Activated CD4-positive, alpha-beta memory T cell treated with anti-CD3 and anti-CD28 coated beads, Interleukin-2, amount 10 ng/mL, durations not matched to agents 7 days and 5 days (primary cell): ENCODE data around the gene SIRT3. TPM values are rescaled to one million over a fixed set of nuclear protein-coding genes. Genes with fewer than 3 reads are reported as not detected.

Experiments used
- CTCF ChIA-PET: fragments of 350-600 bp; sonication (Branson Sonifier 250); formaldehyde crosslinking; loops from one replicate; lab custom pipeline; 2021; ENCODE audit warnings: antibody characterized with exemption, inconsistent platforms; lab: Charles Lee
- POLR2A ChIA-PET: fragments of 350-600 bp; sonication (Branson Sonifier 250); formaldehyde crosslinking; loops from one replicate; lab custom pipeline; 2021; ENCODE audit warnings: antibody characterized with exemption; lab: Charles Lee
- DNase-seq: peaks from one replicate; pipeline ENCODE4 v3.0.0-alpha.2; 2020
- H3K27ac Mint-ChIP-seq: one replicate; pipeline ENCODE4 v1.8.0; 2021; ENCODE audit warnings: mild to moderate bottlenecking, mixed read lengths
- H3K27me3 Mint-ChIP-seq: one replicate; pipeline ENCODE4 v1.8.0; 2021; ENCODE audit warnings: mixed read lengths
- H3K36me3 Mint-ChIP-seq: one replicate; pipeline ENCODE4 v1.8.0; 2021; ENCODE audit warnings: low read depth, mixed read lengths
- H3K4me1 Mint-ChIP-seq: one replicate; pipeline ENCODE4 v1.8.0; 2021; ENCODE audit warnings: mixed read lengths
- H3K4me3 Mint-ChIP-seq: one replicate; pipeline ENCODE4 v1.8.0; 2021; ENCODE audit warnings: mild to moderate bottlenecking, mixed read lengths
- H3K9me3 Mint-ChIP-seq: one replicate; pipeline ENCODE4 v1.8.0; 2021; ENCODE audit warnings: mixed read lengths
- total RNA-seq, 2 experiments: library from RNA; stranded (reverse); gene quantifications; one replicate each; pipeline ENCODE4 v1.2.3, GENCODE V29; 2021

The SIRT3 gene
- total RNA-seq, 2 experiments from 2014 or later: 11.6 to 16.3 TPM

DNA sequence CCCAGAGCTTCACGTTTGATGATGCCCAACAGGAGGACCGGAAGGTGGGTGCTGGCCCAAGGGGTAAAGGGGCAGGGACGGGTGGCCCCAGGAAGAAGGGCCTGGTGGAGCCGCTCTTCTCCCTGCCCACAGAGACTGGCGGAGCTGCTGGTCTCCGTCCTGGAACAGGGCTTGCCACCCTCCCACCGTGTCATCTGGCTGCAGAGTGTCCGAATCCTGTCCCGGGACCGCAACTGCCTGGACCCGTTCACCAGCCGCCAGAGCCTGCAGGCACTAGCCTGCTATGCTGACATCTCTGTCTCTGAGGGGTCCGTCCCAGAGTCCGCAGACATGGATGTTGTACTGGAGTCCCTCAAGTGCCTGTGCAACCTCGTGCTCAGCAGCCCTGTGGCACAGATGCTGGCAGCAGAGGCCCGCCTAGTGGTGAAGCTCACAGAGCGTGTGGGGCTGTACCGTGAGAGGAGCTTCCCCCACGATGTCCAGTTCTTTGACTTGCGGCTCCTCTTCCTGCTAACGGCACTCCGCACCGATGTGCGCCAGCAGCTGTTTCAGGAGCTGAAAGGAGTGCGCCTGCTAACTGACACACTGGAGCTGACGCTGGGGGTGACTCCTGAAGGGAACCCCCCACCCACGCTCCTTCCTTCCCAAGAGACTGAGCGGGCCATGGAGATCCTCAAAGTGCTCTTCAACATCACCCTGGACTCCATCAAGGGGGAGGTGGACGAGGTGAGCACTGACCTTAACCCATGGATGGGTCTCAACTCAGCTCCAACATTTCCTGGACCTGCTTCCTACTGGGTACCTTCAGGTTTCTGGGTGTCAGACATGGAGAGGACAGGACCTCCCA lies 26.6 kb downstream of the SIRT3 start:
- peak overlapping the region; percentile 100 for H3K27ac Mint-ChIP-seq
- peaks cover 36% of the 10 kb centered on the region for H3K4me1 Mint-ChIP-seq
- peaks cover 69% of the 10 kb centered on the region for H3K36me3 Mint-ChIP-seq
- no peaks in the 10 kb centered on the region for H3K9me3 Mint-ChIP-seq
- H3K27me3 Mint-ChIP-seq: no peaks in the 10 kb centered on the region
- no peak for DNase-seq
- ChIA-PET CTCF (no interaction called here), POLR2A (interaction anchor here (1.0 to 4.4 kb wide), 7 partner anchors 8 to 366 kb away, joined by 4 to 51 read pairs (median 27); partner anchors contain the start of genes PHRF1, PSMD13, PTDSS2 and SIRT3)
- H3K4me3 Mint-ChIP-seq: peak overlapping the region; percentile 96

DNA sequence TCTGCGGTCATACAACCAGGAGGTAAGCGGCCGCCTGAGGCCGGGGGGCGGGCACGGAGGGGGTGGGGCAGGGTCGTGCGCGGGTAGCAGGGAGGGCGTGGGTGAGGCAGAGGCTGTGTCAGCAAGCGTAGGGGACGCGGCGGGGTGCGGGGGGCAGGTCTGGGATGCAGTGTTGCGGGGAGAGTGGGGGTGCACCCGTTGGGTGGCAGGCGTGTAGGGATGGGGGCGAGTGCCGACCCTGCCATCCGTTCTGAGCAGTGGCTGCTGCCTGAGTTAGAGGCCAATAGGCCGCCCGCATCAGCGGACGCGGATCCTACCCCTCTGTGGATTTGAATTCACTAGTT lies 27.3 kb downstream of the SIRT3 start:
- CTCF ChIA-PET: interaction anchor here (2.1 kb wide), 1 partner anchor 153 kb away, joined by 4 read pairs; no protein-coding TSS in a partner anchor
- no peaks in the 10 kb centered on the region for H3K9me3 Mint-ChIP-seq
- POLR2A ChIA-PET: interaction anchor here (1.0 to 4.4 kb wide), 9 partner anchors 9 to 367 kb away, joined by 4 to 51 read pairs (median 19); partner anchors contain the start of genes PHRF1, PSMD13, PTDSS2 and SIGIRR
- peak overlapping the region; percentile 100 for H3K27ac Mint-ChIP-seq
- DNase-seq: no peak
- peaks cover 68% of the 10 kb centered on the region for H3K36me3 Mint-ChIP-seq
- H3K4me1 Mint-ChIP-seq: peaks cover 40% of the 10 kb centered on the region
- H3K27me3 Mint-ChIP-seq: no peaks in the 10 kb centered on the region
- peak overlapping the region; percentile 96 for H3K4me3 Mint-ChIP-seq

DNA sequence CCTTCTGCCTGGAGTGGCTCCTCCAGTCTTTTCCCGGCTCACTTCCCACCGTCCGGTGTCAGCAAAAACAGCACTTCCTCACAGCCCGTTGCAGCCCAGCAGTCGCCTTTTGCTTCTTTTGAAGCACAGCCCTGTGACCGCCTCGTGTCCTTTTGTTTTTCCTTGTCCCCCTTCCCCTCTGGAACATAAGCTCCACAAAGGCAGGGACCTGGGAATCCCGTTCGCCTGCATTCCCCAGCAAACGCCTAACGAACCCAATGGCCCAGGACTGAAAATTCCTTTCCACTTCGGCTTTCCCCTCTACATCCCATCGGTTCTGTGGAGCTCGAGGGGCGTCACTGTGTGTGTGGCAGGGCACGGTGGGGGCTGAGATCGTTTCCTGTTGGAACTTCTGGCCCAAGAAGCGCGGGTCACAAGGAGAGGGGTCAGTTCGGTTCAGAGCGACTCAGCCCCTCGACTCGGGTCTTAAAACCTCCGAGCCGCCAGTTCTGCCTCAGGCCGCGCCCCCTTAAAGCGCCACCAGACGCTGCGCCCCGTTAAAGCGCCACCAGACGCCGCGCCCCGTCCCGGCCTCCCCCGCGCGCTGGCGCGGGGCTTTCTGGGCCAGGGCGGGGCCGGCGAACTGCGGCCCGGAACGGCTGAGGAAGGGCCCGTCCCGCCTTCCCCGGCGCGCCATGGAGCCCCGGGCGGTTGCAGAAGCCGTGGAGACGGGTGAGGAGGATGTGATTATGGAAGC lies 27.8 kb downstream of the SIRT3 start:
- ChIA-PET POLR2A (interaction anchor here (1.0 to 4.4 kb wide), 13 partner anchors 9 to 368 kb away, joined by 3 to 51 read pairs (median 17); partner anchors contain the start of genes PHRF1, PSMD13, PTDSS2 and RNH1), CTCF (interaction anchor here (1.7 to 2.5 kb wide), 3 partner anchors 31 to 208 kb away, joined by 4 to 6 read pairs (median 6); no protein-coding TSS in a partner anchor)
- Mint-ChIP-seq H3K36me3 (peaks cover 68% of the 10 kb centered on the region), H3K27me3 (no peaks in the 10 kb centered on the region), H3K4me1 (peaks cover 45% of the 10 kb centered on the region), H3K4me3 (peak overlapping the region; percentile 96), H3K9me3 (no peaks in the 10 kb centered on the region), H3K27ac (peak overlapping the region; percentile 100)
- peak; percentile 88 for DNase-seq

DNA sequence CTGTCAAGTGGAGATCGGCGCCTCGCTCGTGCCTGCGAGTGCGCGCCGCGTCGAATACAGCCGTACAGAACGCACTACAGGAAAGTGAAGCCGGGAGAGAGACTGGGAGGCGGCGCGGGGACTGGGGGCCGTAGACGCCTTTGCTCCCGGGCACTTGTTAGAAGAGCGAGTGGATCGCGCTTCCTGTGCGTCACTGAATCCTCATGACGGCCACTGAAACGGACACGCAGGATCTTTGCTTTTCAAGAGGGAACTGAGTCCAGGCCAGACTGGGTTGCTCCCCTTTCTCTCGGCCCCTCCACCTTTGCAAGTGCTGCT lies 28.3 kb downstream of the SIRT3 start:
- peak overlapping the region; percentile 100 for H3K27ac Mint-ChIP-seq
- no peaks in the 10 kb centered on the region for H3K9me3 Mint-ChIP-seq
- peak overlapping the region; percentile 96 for H3K4me3 Mint-ChIP-seq
- ChIA-PET POLR2A (interaction anchor here (0.8 to 4.4 kb wide), 25 partner anchors 10 to 486 kb away, joined by 3 to 51 read pairs (median 6); partner anchors contain the start of genes HRAS, IFITM2, IFITM5 and PHRF1), CTCF (interaction anchor here (1.0 to 2.5 kb wide), 11 partner anchors 29 to 311 kb away, joined by 3 to 9 read pairs (median 5); partner anchors contain the start of genes PSMD13, PTDSS2 and RNH1)
- no peak for DNase-seq
- no peaks in the 10 kb centered on the region for H3K27me3 Mint-ChIP-seq
- H3K36me3 Mint-ChIP-seq: peaks cover 65% of the 10 kb centered on the region
- peaks cover 50% of the 10 kb centered on the region for H3K4me1 Mint-ChIP-seq

DNA sequence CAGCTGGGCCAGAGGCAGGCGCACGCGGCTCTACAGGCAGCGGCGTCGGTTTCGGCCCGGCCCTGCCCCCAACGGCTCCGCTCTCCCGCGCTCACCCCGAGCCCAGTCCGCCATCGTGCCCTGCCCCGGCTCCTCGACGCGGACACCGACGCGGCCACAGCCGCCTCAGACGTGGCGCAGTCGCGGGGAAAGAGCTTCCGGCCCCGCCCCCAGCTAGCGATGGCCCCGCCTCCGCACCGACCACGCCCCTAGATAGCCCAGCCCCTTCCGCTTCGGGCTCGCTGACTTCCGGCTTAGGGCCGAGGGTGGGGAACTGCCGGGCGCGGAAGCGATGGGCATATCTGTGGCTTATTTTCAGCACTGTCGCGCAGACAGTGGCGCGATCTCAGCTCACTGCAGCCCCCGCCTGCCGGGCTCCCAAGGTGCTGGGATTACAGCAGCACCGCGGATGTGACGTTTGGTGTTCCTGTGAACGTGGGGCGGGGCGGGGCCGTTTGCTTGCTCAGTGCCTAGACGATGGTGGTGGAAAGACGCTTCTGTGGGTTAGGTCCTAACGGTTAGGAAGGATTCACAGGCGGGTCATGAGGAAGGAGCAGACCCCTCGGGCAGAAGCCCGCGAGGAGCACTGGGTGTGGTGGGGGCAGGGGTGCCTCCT lies 28.8 kb downstream of the SIRT3 start, which contains the start of the genes BET1L and RIC8A:
TSS of gene BET1L (minus strand) at position 192 of the 655 bp plus-strand sequence. CDS start at position 114, 78 bp downstream.
TSS of gene RIC8A (plus strand) at position 501 of the 655 bp plus-strand sequence. CDS start 1,147 bp downstream, outside the sequence.
- Mint-ChIP-seq H3K27me3 (no peaks in the 10 kb centered on the region), H3K9me3 (no peaks in the 10 kb centered on the region), H3K36me3 (peaks cover 60% of the 10 kb centered on the region), H3K27ac (peak within 1 kb of the TSS; percentile 100), H3K4me1 (peaks cover 55% of the 10 kb centered on the region), H3K4me3 (peak within 1 kb of the TSS; percentile 96)
- DNase-seq: peak; percentile 98
- CTCF ChIA-PET: interaction anchor here (0.8 to 2.5 kb wide), 13 partner anchors 9 to 312 kb away, joined by 3 to 9 read pairs (median 5); partner anchors contain the start of genes PSMD13, PTDSS2 and RNH1
- POLR2A ChIA-PET: interaction anchor here (0.8 to 4.4 kb wide), 26 partner anchors 10 to 486 kb away, joined by 3 to 51 read pairs (median 6); partner anchors contain the start of genes HRAS, IFITM2, IFITM5 and PHRF1

DNA sequence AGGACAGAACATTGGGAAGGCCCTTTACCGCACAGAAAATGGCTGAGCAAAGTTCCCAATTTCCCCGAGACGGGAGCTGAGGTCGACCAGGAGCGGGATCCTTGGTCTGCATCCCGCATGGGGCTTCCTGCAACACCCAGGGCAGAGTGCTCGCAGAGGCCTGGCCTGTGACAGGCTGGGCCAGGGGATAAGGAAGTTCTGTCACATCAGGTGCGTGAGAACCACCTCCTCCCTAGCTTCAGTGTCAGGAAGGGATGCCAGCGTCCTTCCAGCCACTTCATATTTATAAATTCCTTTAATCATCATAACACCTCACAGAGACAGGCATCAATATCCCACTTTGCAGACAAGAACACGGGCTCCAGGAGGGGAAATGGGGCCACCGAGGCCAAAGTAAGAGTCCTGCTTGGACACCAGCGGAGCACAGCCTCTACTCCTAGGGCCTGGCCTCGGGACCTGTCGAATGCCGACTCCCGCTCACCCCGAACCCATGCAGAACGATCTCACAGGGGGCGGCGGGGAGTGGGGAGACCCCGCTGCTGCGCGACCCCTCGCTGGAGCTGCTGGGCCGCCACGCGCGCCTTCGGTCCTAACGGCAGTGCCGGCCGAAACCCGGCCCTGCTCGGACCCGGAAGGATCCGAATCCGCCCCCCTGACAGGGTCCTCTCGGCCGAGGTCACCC lies 29.5 kb downstream of the SIRT3 start:
- DNase-seq: peak; percentile 36
- H3K9me3 Mint-ChIP-seq: no peaks in the 10 kb centered on the region
- no peaks in the 10 kb centered on the region for H3K27me3 Mint-ChIP-seq
- H3K4me1 Mint-ChIP-seq: peaks cover 62% of the 10 kb centered on the region
- CTCF ChIA-PET: interaction anchor here (0.8 to 2.5 kb wide), 13 partner anchors 10 to 312 kb away, joined by 3 to 9 read pairs (median 5); partner anchors contain the start of genes PSMD13, PTDSS2 and RNH1
- peak overlapping the region; percentile 96 for H3K4me3 Mint-ChIP-seq
- peak overlapping the region; percentile 100 for H3K27ac Mint-ChIP-seq
- POLR2A ChIA-PET: interaction anchor here (0.6 to 4.4 kb wide), 28 partner anchors 9 to 487 kb away, joined by 3 to 51 read pairs (median 5); partner anchors contain the start of genes HRAS, IFITM2, IFITM5 and PHRF1
- peaks cover 55% of the 10 kb centered on the region for H3K36me3 Mint-ChIP-seq

DNA sequence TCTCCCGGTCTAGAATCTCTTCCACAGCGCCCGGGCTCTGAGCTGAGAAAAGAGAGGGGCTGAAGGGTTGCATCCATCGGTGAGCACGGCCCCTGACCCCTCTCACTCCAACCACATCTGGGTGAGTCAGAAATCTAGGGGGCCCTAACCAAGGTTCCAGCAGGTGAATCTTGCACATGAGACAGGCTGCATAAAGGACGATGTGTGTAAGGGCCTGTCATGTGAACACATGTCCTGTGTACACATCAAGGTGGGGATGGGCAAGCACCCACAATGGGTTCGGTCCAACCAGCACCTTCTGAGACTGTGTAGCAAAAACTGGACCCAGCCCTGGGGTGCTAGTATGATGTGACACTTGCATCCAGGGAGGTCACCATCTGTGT lies 30.1 kb downstream of the SIRT3 start:
- peak; percentile 15 for DNase-seq
- H3K36me3 Mint-ChIP-seq: peaks cover 48% of the 10 kb centered on the region
- no peaks in the 10 kb centered on the region for H3K9me3 Mint-ChIP-seq
- H3K4me3 Mint-ChIP-seq: peak overlapping the region; percentile 96
- peak overlapping the region; percentile 95 for H3K27ac Mint-ChIP-seq
- no peaks in the 10 kb centered on the region for H3K27me3 Mint-ChIP-seq
- ChIA-PET POLR2A (interaction anchor here (0.6 to 4.4 kb wide), 14 partner anchors 9 to 370 kb away, joined by 3 to 51 read pairs (median 13); partner anchors contain the start of genes PHRF1, PSMD13, PTDSS2 and RNH1), CTCF (interaction anchor here (1.5 to 2.5 kb wide), 3 partner anchors 111 to 313 kb away, joined by 4 to 7 read pairs (median 6); no protein-coding TSS in a partner anchor)
- H3K4me1 Mint-ChIP-seq: peaks cover 62% of the 10 kb centered on the region

DNA sequence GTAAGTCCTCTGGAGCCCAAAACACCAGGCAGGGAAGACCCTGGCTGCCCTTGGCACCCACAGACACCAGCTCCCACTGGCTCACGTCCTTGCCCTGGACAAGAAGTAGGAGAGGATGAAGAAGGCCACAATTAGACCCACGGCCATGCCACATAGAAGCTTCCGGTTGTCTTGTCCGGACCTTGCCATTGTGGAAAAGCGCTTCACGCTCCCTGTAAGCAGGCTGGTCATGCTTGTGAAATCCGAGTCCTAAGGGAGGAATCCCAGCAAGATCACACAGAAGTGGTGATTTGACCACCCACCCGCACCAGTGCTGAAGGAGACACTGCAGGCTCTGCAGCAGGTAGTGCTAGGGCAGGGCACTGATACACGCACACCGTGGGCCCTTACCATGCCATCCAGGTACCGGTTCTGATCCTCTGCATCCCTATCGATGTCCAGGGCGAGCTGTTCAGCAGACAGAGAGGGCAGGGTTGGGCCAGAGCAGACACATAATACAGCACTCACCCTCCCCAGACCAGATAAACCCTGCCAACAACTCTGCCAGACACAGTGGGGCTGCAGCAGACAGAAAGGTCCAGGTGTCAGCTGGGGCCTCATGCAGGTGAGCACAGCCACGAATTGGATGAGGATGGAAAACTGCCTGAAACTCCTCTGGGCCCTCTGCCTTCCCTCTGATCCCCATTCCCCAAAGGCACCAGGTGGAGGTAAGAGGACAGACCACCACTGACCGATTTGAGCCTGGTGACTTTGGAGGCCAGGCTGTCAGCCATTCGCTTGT lies 30.7 kb downstream of the SIRT3 start:
- Mint-ChIP-seq H3K9me3 (no peaks in the 10 kb centered on the region), H3K36me3 (peaks cover 44% of the 10 kb centered on the region), H3K4me3 (peak overlapping the region; percentile 96), H3K27me3 (no peaks in the 10 kb centered on the region), H3K27ac (peak overlapping the region; percentile 95), H3K4me1 (peaks cover 59% of the 10 kb centered on the region)
- ChIA-PET CTCF (no interaction called here), POLR2A (interaction anchor here (0.6 to 4.4 kb wide), 4 partner anchors 32 to 111 kb away, joined by 3 to 27 read pairs (median 8); partner anchors contain the start of genes PSMD13 and SIRT3)
- DNase-seq: peak; percentile 14

DNA sequence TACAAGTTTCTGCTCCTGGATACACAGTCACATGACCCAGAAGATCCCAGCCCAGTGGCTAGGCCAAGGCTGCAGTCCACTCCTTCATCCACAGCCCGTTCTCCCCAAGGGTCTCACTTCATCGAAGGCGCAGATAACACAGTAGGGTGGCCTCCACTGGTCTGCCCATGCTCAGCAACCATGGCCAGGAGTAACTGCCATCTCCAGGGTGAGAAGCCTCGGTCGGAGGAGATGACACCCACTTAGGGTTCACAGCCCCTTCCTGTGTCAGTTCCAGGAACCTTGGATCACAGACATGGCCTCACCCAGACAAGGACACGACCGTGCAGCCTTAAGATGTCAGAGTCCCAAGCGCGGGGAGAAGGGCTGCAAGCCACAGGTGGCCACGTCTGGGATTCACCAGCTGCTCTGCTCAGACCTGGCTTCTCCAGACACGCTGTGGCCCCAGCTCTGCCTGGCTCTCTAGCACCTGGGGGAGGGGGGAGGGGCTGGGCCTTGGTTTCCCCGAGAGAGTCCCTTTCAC lies 31.5 kb downstream of the SIRT3 start:
- DNase-seq: peak; percentile 15
- Mint-ChIP-seq H3K9me3 (no peaks in the 10 kb centered on the region), H3K4me1 (peaks cover 51% of the 10 kb centered on the region), H3K27ac (no peak overlapping the region), H3K4me3 (no peak overlapping the region), H3K36me3 (peaks cover 37% of the 10 kb centered on the region), H3K27me3 (no peaks in the 10 kb centered on the region)
- CTCF ChIA-PET: no interaction called here
- POLR2A ChIA-PET: interaction anchor here (1.6 kb wide), 1 partner anchor 32 kb away, joined by 5 read pairs; the partner anchor contains the start of genes PSMD13 and SIRT3

DNA sequence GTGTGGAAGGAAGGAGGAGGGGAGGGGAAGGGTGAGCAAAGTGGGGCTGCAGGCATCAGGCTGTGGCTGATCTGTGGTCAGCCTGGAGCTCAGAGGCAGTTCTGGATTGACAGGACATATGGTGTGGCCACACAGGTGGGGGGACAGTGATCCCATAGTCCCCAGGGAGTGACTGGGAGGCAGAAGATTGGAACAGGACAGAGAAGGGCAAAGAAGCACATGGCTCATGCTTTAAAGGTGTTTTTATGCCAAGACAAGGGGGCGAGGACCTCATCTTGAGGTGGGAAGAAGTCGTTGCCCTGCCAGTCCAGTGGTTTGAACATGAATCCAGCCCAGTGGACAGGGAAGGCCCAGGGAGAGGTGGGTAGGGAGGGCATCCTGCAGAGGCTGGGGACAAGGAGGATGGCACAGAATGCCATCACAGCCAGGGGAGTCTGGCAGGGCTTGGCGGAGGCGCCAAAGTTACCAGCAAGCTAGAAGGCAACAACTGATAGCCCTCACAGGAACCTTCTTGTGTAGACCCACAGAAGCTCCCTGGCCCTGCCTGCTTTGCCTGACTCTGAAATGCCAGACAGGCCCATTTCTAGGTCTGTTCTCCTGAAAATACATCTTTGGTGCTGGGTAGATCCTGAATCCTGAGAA lies 32.1 kb downstream of the SIRT3 start:
- peak; percentile 13 for DNase-seq
- Mint-ChIP-seq H3K9me3 (no peaks in the 10 kb centered on the region), H3K36me3 (peaks cover 32% of the 10 kb centered on the region), H3K4me1 (peaks cover 47% of the 10 kb centered on the region), H3K27ac (peak overlapping the region; percentile 33), H3K4me3 (no peak overlapping the region), H3K27me3 (no peaks in the 10 kb centered on the region)
- ChIA-PET CTCF (no interaction called here), POLR2A (interaction anchor here (1.6 kb wide), 1 partner anchor 33 kb away, joined by 5 read pairs; the partner anchor contains the start of genes PSMD13 and SIRT3)
